K562 (cell line): Measurements from ENCODE around the gene MRPL58. TPM values are rescaled to one million over a fixed set of nuclear protein-coding genes. Genes with fewer than 3 reads are reported as not detected.

Source experiments
- ATAC-seq: fragments of 200-7000 bp; cut with Tn5 transposase; 3 replicates; pipeline ENCODE4 v1.9.1; 2020; ENCODE audit warnings: moderate library complexity
- BruUV-seq: library from RNA; stranded (reverse); fragments of 400-500 nt; replicated peaks from 2 replicates; lab custom pipeline; 2021; lab: Mats Ljungman, UMichigan
- CTCF ChIA-PET: fragments of 300-600 bp; formaldehyde crosslinking; extraction: SDS; loops from one replicate; lab custom pipeline; 2021; ENCODE audit warnings: low intra/inter-chr PET ratio; lab: Yijun Ruan, JAX
- POLR2A ChIA-PET: fragments of 300-600, 350-650 bp; sonication (Branson Sonifier 250); formaldehyde crosslinking; extraction: SDS; loops from one replicate; lab custom pipeline; 2021; ENCODE audit warnings: antibody characterized with exemption, inconsistent platforms; lab: Yijun Ruan, JAX
- DNase-seq, 4 experiments: peaks; one replicate each; pipeline versions ENCODE4 v3.0.0 to v3.0.0-alpha.2; 2011 to 2018; ENCODE audit warnings: low spot score in 3 of 4, mixed read lengths in 3 of 4; ENCODE audit errors: extremely low read depth in 1 of 4
- FAIRE-seq: peaks from 2 replicates; lab custom pipeline; 2011; peaks lifted over from hg19 to GRCh38; lab: Jason Lieb, UNC
- H2AFZ ChIP-seq: 2 replicates; pipeline ENCODE4 v1.6.0; 2011; ENCODE audit warnings: low read depth, low read length, control low read depth, inconsistent platforms
- H3K27ac ChIP-seq: fragments of 200-600 bp; 3 replicates; pipeline ENCODE4 v1.8.0; 2011; ENCODE audit warnings: low read depth, mild to moderate bottlenecking, control low read depth, inconsistent platforms, low read length, moderate library complexity, mixed read lengths; ENCODE audit errors: extremely low read depth
- H3K27me3 ChIP-seq, 2 experiments: fragments of 300-600 bp in 1 of 2; 2 replicates in 1 of 2; 3 replicates in 1 of 2; pipeline versions ENCODE4 v1.6.0 to v1.8.0; 2011; ENCODE audit warnings: inconsistent platforms in 2 of 2, low read length in 2 of 2, mild to moderate bottlenecking in 1 of 2, mixed read lengths in 1 of 2, moderate library complexity in 1 of 2; ENCODE audit not compliant: control insufficient read depth in 2 of 2, insufficient read depth in 2 of 2
- H3K36me3 ChIP-seq: fragments of 300-600 bp; 3 replicates; pipeline ENCODE4 v1.8.0; 2011; ENCODE audit warnings: mild to moderate bottlenecking, low read length, inconsistent platforms; ENCODE audit not compliant: control insufficient read depth, insufficient read depth
- H3K4me1 ChIP-seq, 2 experiments: fragments of 200-600 bp in 1 of 2; replicated peaks in 1 of 2; 2 replicates in 1 of 2; 3 replicates in 1 of 2; pipeline versions ENCODE4 v1.5.1 to v1.8.0; 2011; ENCODE audit warnings: inconsistent platforms in 2 of 2, low read length in 2 of 2, mild to moderate bottlenecking in 1 of 2, mixed read lengths in 1 of 2, moderate library complexity in 1 of 2; ENCODE audit not compliant: control insufficient read depth in 2 of 2, insufficient read depth in 2 of 2
- H3K4me2 ChIP-seq: 2 replicates; pipeline ENCODE4 v1.6.1; 2011; ENCODE audit warnings: low read length, control low read depth, inconsistent platforms, mixed read lengths; ENCODE audit not compliant: insufficient read depth
- H3K4me3 ChIP-seq: fragments of 200-600 bp; sonication (generic), shearing (Covaris generic); 2 replicates; pipeline ENCODE4 v1.5.1; 2016; ENCODE audit warnings: control low read depth, inconsistent platforms
- H3K79me2 ChIP-seq: fragments of 200-600 bp; 3 replicates; pipeline ENCODE4 v1.8.0; 2011; ENCODE audit warnings: low read length, inconsistent platforms; ENCODE audit not compliant: control insufficient read depth, insufficient read depth
- H3K9ac ChIP-seq, 2 experiments: 2 replicates each; pipeline versions ENCODE4 v1.6.0 to v1.6.1; 2011; ENCODE audit warnings: low read depth in 2 of 2, low read length in 2 of 2, control low read depth in 1 of 2, inconsistent platforms in 1 of 2, mild to moderate bottlenecking in 1 of 2, mixed read lengths in 1 of 2; ENCODE audit not compliant: insufficient read depth in 1 of 2
- H3K9me1 ChIP-seq: one replicate; pipeline ENCODE4 v1.6.0; 2011; ENCODE audit warnings: inconsistent platforms, mild to moderate bottlenecking, low read length, moderate library complexity; ENCODE audit not compliant: control insufficient read depth, insufficient read depth
- H3K9me3 ChIP-seq: replicated peaks from 2 replicates; pipeline ENCODE4 v1.5.1; 2011; ENCODE audit warnings: low read depth, low read length, inconsistent platforms; ENCODE audit not compliant: control insufficient read depth, insufficient read depth
- H4K20me1 ChIP-seq: replicated peaks from 2 replicates; pipeline ENCODE4 v1.6.1; 2011; ENCODE audit warnings: low read length, inconsistent platforms, mixed read lengths; ENCODE audit not compliant: control insufficient read depth, insufficient read depth
- HNRNPLL ChIP-seq: fragments of 200-400 bp; formaldehyde crosslinking; IDR thresholded peaks from 2 replicates; pipeline ENCODE4 v1.6.1; 2017; ENCODE audit warnings: low read length, low read depth, mild to moderate bottlenecking; ENCODE audit not compliant: poor library complexity, severe bottlenecking
- NFIC ChIP-seq: fragments of 450-650 bp; IDR thresholded peaks from 2 replicates; pipeline ENCODE4 v1.6.1; 2017; ENCODE audit warnings: mild to moderate bottlenecking, inconsistent platforms
- PHTF2 ChIP-seq: fragments of 250-450 bp; sonication (Bioruptor Pico); IDR thresholded peaks from 2 replicates; pipeline ENCODE4 v1.5.0; 2021; ENCODE audit warnings: mild to moderate bottlenecking
- SP1 ChIP-seq: sonication (generic); formaldehyde crosslinking; IDR thresholded peaks from 2 replicates; pipeline ENCODE4 v1.8.1; 2022; ENCODE audit warnings: mild to moderate bottlenecking, missing genetic modification reagents
- STAG1 ChIP-seq: sonication (generic); formaldehyde crosslinking; IDR thresholded peaks from 2 replicates; pipeline ENCODE4 v1.5.0; 2020; ENCODE audit warnings: missing genetic modification reagents, borderline replicate concordance
- ZNF121 ChIP-seq: sonication (generic); formaldehyde crosslinking; conservative IDR thresholded peaks from 2 replicates; pipeline ENCODE4 v1.8.0; 2022; ENCODE audit warnings: missing genetic modification reagents
- WGBS: fragments of 100-300 bp; shearing (Covaris generic); methylation state at CpG from one replicate; pipeline ENCODE4 v1.1.6; 2016; ENCODE audit warnings: low coverage, mixed read lengths; ENCODE audit not compliant: insufficient coverage; ENCODE audit errors: missing lambda C conversion rate; 5-methylcytosine and 5-hydroxymethylcytosine counted together
- in situ Hi-C: fragments of 300-500 bp; cut with MboI; formaldehyde crosslinking; loops from 4 replicates; pipeline ENCODE4 v1.15.0; 2018; ENCODE audit warnings: inconsistent platforms, mixed read lengths
- intact Hi-C: fragments of 100-400 bp; cut with micrococcal nuclease; formaldehyde crosslinking; loops from 2 replicates; pipeline ENCODE4 v1.14.2; 2022
- polyA plus RNA-seq, 8 experiments: library from polyadenylated mRNA; depleted of rRNA in 4 of 8; stranded (reverse) in 5 of 8; unstranded in 3 of 8; fragments of >200 nt; fragmentation: Nextera tagmentation in 2 of 8; fragmentation: Illumina TruSeq in 1 of 8; extraction: Ambion mirVana in 2 of 8; extraction: Trizol in 1 of 8; gene quantifications; 2 replicates each; pipeline versions ENCODE4 v1.2.1 to v1.2.3, GENCODE V29; 2011 to 2014; ENCODE audit warnings: inconsistent platforms in 1 of 8, missing spikeins in 1 of 8
- total RNA-seq, 7 experiments: library from RNA; depleted of rRNA in 6 of 7; stranded (reverse); fragments of >200 nt in 6 of 7; fragmentation: Illumina TruSeq in 2 of 7; extraction: Trizol in 2 of 7; gene quantifications; 2 replicates each; pipeline versions ENCODE4 v1.2.1 to v1.2.3, GENCODE V29; 2011 to 2021; ENCODE audit warnings: low replicate concordance in 1 of 7
- TF ChIP-seq, protein P1 (sequence below), 3 experiments: IDR thresholded peaks in 2 of 3; conservative IDR thresholded peaks in 1 of 3; 2 replicates each; pipeline ENCODE4 v1.5.1; 2011 to 2012; ENCODE audit warnings: low read length in 3 of 3, mild to moderate bottlenecking in 3 of 3, control low read depth in 2 of 3, improper control_type of control experiment in 1 of 3, inconsistent platforms in 1 of 3, low read depth in 1 of 3, mixed read lengths in 1 of 3, moderate library complexity in 1 of 3; ENCODE audit not compliant: insufficient read depth in 2 of 3
- TF ChIP-seq, protein P2 (sequence below), 2 experiments: fragments of 450-650 bp; IDR thresholded peaks; 2 replicates each; pipeline ENCODE4 v1.6.1; 2018; ENCODE audit warnings: mild to moderate bottlenecking in 2 of 2, low read depth in 1 of 2; ENCODE audit not compliant: partially characterized antibody in 2 of 2

MRPL58 gene
- total and polyA plus RNA-seq, 9 of the 15 experiments (the other 6 are each of a cell fraction or from before 2014, with no cell fraction given): 30.8 to 107 (median 72.4) TPM

DNA sequence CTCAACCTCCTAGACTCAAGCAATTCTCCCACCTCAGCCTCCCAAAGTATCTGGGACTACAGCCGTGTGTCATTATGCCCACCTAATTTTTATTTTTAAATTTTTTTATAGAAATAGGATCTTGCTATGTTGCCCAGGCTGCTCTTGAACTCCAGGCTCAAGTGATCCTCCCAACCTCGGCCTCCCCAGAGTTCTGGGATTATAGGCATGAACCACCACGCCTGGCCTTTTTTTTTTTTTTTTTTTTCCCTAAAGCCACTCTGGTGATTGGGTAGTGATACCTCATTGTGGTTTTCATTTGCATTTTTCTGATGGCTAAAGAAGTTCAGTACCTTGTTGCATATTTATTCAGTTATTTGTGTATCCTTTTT, 26.3 kb upstream of the MRPL58 start:
- intact Hi-C loops: no loop called here
- Histone ChIP-seq H3K4me3 (no peak overlapping the region), H2AFZ (no peak overlapping the region), H3K4me2 (no peak overlapping the region), H3K9me1 (no peaks in the 10 kb centered on the region), H3K9ac (no peak overlapping the region), H4K20me1 (peaks cover 7% of the 10 kb centered on the region; the same call in 1 of the 2 replicates), H3K27me3 (no peaks in the 10 kb centered on the region)
- no peak for ATAC-seq
- no TSS peak for BruUV-seq
- peak; percentile 82 for TF ChIP-seq ZNF121 (CRISPR knock-in tag)
- TF ChIP-seq SP1 (CRISPR knock-in tag): no peak
- TF ChIP-seq, all 486 proteins: peak for 1
- no peaks in the 10 kb centered on the region for H3K9me3 ChIP-seq
- no peaks in the 10 kb centered on the region for H3K36me3 ChIP-seq
- peaks cover 13% of the 10 kb centered on the region; the same call in 2 of the 3 replicates for H3K79me2 ChIP-seq
- ChIA-PET POLR2A (no interaction called here), CTCF (no interaction called here)
- 77% methylated on average over 3 of the region's 3 CpGs for WGBS
- H3K27ac ChIP-seq: no peak overlapping the region
- peaks cover 18 to 40% of the 10 kb centered on the region in 2 experiments for H3K4me1 ChIP-seq
- DNase-seq (no peak), FAIRE-seq (no peak)
- in situ Hi-C loops: no loop called here

DNA sequence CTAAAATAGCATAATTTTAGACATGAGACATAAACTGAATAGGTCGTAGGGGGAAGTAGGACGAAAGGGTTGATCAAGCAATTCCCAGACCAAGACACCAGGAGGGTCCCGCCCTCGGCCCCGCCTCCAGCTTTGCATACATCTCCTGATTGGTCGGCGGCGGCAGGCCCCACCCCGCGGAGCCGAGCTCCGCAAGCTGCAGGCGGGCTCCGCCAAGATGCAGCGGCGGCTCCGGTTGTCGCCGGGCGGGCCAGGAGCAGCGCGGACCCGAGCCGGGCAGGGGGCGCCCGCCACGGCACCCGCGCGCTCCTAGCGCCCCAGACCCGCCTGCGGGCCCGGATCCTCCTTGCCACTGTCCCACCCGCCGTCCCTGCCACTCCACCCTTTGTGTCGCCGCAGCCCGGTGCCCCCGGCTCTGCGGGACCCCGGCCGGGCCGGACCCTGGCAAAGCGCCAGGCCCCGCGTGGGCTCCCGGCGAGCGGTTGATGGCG, 25.0 kb upstream of the MRPL58 start, which contains the start of gene CDR2L:
Gene CDR2L, plus strand, starts transcription at position 215 of the 491 bp plus-strand sequence. CDS start 412 bp downstream, outside the sequence.
- POLR2A ChIA-PET: interaction anchor here (0.6 to 6.4 kb wide), 10 partner anchors 13 to 750 kb away, joined by 3 to 56 read pairs (median 4); partner anchors contain the start of gene MRPL58
- no TSS peak for BruUV-seq
- H2AFZ ChIP-seq: peak within 1 kb of the TSS; percentile 94
- peak within 1 kb of the TSS; percentile 94 for H3K4me2 ChIP-seq
- CTCF ChIA-PET: interaction anchor here (0.6 to 1.1 kb wide), 3 partner anchors 19 to 85 kb away, joined by 3 to 5 read pairs (median 4); no protein-coding TSS in a partner anchor
- no peaks in the 10 kb centered on the region for H3K9me1 ChIP-seq
- peaks cover 13% of the 10 kb centered on the region; the same call in 2 of the 3 replicates for H3K79me2 ChIP-seq
- intact Hi-C loops (no loop called here), in situ Hi-C loops (no loop called here)
- H3K4me1 ChIP-seq: peaks cover 12 to 38% of the 10 kb centered on the region in 2 experiments; a peak in 4 of 5 replicates
- WGBS: under 1% methylated on average over 50 of the region's 51 CpGs
- ATAC-seq (peak; percentile 95), DNase-seq (peak; percentile 96 to 97 (median 96)), FAIRE-seq (peak; percentile 90)
- no peaks in the 10 kb centered on the region for H3K36me3 ChIP-seq
- H3K27me3 ChIP-seq: no peaks in the 10 kb centered on the region
- H3K9me3 ChIP-seq: no peaks in the 10 kb centered on the region
- peak within 1 kb of the TSS; percentile 69 to 93 for H3K9ac ChIP-seq
- H3K4me3 ChIP-seq: peak within 1 kb of the TSS; percentile 83
- peak within 1 kb of the TSS; percentile 75 for H3K27ac ChIP-seq
- peaks cover 7% of the 10 kb centered on the region; the same call in 1 of the 2 replicates for H4K20me1 ChIP-seq
- peak; percentile 87 for TF ChIP-seq NFIC
- no peak for TF ChIP-seq PHTF2 (CRISPR knock-in tag)
- peak; percentile 63 for TF ChIP-seq HNRNPLL
- TF ChIP-seq, protein P1, sequence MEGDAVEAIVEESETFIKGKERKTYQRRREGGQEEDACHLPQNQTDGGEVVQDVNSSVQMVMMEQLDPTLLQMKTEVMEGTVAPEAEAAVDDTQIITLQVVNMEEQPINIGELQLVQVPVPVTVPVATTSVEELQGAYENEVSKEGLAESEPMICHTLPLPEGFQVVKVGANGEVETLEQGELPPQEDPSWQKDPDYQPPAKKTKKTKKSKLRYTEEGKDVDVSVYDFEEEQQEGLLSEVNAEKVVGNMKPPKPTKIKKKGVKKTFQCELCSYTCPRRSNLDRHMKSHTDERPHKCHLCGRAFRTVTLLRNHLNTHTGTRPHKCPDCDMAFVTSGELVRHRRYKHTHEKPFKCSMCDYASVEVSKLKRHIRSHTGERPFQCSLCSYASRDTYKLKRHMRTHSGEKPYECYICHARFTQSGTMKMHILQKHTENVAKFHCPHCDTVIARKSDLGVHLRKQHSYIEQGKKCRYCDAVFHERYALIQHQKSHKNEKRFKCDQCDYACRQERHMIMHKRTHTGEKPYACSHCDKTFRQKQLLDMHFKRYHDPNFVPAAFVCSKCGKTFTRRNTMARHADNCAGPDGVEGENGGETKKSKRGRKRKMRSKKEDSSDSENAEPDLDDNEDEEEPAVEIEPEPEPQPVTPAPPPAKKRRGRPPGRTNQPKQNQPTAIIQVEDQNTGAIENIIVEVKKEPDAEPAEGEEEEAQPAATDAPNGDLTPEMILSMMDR (IDR thresholded peaks at IDR 0.05 in 2 of 3, conservative IDR thresholded peaks at IDR 0.05 in 1 of 3; ENCODE audit: insufficient read depth in 2 of 3, low read depth in 1 of 3, low read length in 3 of 3): peak in 1 of 3 experiments; percentile 23; a peak in 1 of 6 replicates
- TF ChIP-seq, protein P2, sequence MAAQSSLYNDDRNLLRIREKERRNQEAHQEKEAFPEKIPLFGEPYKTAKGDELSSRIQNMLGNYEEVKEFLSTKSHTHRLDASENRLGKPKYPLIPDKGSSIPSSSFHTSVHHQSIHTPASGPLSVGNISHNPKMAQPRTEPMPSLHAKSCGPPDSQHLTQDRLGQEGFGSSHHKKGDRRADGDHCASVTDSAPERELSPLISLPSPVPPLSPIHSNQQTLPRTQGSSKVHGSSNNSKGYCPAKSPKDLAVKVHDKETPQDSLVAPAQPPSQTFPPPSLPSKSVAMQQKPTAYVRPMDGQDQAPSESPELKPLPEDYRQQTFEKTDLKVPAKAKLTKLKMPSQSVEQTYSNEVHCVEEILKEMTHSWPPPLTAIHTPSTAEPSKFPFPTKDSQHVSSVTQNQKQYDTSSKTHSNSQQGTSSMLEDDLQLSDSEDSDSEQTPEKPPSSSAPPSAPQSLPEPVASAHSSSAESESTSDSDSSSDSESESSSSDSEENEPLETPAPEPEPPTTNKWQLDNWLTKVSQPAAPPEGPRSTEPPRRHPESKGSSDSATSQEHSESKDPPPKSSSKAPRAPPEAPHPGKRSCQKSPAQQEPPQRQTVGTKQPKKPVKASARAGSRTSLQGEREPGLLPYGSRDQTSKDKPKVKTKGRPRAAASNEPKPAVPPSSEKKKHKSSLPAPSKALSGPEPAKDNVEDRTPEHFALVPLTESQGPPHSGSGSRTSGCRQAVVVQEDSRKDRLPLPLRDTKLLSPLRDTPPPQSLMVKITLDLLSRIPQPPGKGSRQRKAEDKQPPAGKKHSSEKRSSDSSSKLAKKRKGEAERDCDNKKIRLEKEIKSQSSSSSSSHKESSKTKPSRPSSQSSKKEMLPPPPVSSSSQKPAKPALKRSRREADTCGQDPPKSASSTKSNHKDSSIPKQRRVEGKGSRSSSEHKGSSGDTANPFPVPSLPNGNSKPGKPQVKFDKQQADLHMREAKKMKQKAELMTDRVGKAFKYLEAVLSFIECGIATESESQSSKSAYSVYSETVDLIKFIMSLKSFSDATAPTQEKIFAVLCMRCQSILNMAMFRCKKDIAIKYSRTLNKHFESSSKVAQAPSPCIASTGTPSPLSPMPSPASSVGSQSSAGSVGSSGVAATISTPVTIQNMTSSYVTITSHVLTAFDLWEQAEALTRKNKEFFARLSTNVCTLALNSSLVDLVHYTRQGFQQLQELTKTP (IDR thresholded peaks at IDR 0.05; ENCODE audit: low read depth in 1 of 2, partially characterized antibody in 2 of 2): no peak
- TF ChIP-seq STAG1 (CRISPR knock-in tag): peak; percentile 4; the same call in 1 of the 2 replicates
